Heart left ventricle (tissue), 13 donors: ENCODE results near the gene PIK3R1.

Experiments
- CTCF ChIP-seq, 12 donors: fragments of 200-600 bp; sonication (generic) in 4 of 12; IDR thresholded peaks; one replicate each; pipeline versions ENCODE4 v1.5.0 to v1.8.0; 2018 to 2022; ENCODE audit warnings: antibody characterized with exemption in 12 of 12, mild to moderate bottlenecking in 5 of 12
- POLR2A ChIP-seq, 2 donors: fragments of 450-650 bp; IDR thresholded peaks; one replicate each; pipeline ENCODE4 v1.6.1; 2017; ENCODE audit warnings: antibody characterized with exemption in 2 of 2, mild to moderate bottlenecking in 2 of 2, moderate library complexity in 2 of 2
- donor health status: ischemic (EF 13 %, LVEDD 7.1; RV severe dilation, severe dysfunction).
- donor health status: DM: no; HTN: yes; CAD: no.
- donor health status: DM: no; HTN: no; CAD: no.
- donor health status: ischemic (EF 25% LVEDD 6.9; RV normal size, moderate dysfunction).
- donor health status: ischemic (EF 25% LVEDD 5.7; RV mildly dilated, moderate dysfunction).
- donor health status: ischemic (EF 35%, LVEDD 5.7; RV mildly dilated, moderate dysfunction).
- donor health status: nonischemic (EF 11% LVEDD 7.7; RV severe dilation, severe dysfunction).
- donor health status: DM: yes; HTN: yes; CAD: no.
- donor health status: PGD.
- donor health status: ischemic (EF 29% LVEDD 5.4; RV normal size, mild dysfunction).
- donor health status: nonischemic (EF 23%, LVEDD 6.1; RV moderate dilation, normal function).

GRCh38 chr5:68191083-68191791 lies 24.3 kb upstream of the PIK3R1 start:
- TF ChIP-seq CTCF (IDR thresholded peaks at IDR 0.05), result no peak
- no peak for TF ChIP-seq POLR2A (IDR thresholded peaks at IDR 0.05)
